Measurements from ENCODE around the gene RTEL1. TPM values are rescaled to one million over a fixed set of nuclear protein-coding genes. Genes with fewer than 3 reads are reported as not detected.

RTEL1 gene
- total RNA-seq, 1 experiment from 2014 or later, result 8.4 TPM

GRCh38 chr20:63737945-63738686 is 80.0 kb downstream of the RTEL1 start:
- in situ Hi-C loops (cut with HindIII; ENCODE audit: low pct_unique_long_range_greater_than_20kb, low sequenced_read_pairs), result no loop called here
- DNase-seq (ENCODE audit: low read depth, low spot score), result no peak

GRCh38 chr20:63738687-63739129 is 80.6 kb downstream of the RTEL1 start:
- in situ Hi-C loops (cut with HindIII; ENCODE audit: low pct_unique_long_range_greater_than_20kb, low sequenced_read_pairs), result no loop called here

GRCh38 chr20:63739130-63740069 is 81.3 kb downstream of the RTEL1 start, which contains the start of gene SLC2A4RG:
TSS of gene SLC2A4RG (plus strand) at chr20:63739776. CDS start at chr20:63739913, 137 bp downstream.
- DNase-seq (ENCODE audit: low read depth, low spot score), result peak; percentile 79
- in situ Hi-C loops (cut with HindIII; ENCODE audit: low pct_unique_long_range_greater_than_20kb, low sequenced_read_pairs), result no loop called here

More at GRCh38 chr20:63738687-63739129, 80.6 kb downstream of the RTEL1 start:
- no peak for DNase-seq (ENCODE audit: low read depth, low spot score)

- in situ Hi-C loops (cut with HindIII; ENCODE audit: low pct_unique_long_range_greater_than_20kb, low sequenced_read_pairs), result no loop called here
- DNase-seq (ENCODE audit: low read depth, low spot score), result no peak
Measured at GRCh38 chr20:63740070-63740626, 82.0 kb downstream of the RTEL1 start.

GRCh38 chr20:63740627-63741353 is 82.7 kb downstream of the RTEL1 start:
- in situ Hi-C loops (cut with HindIII; ENCODE audit: low pct_unique_long_range_greater_than_20kb, low sequenced_read_pairs), result no loop called here
- DNase-seq (ENCODE audit: low read depth, low spot score), result peak; percentile 74

- DNase-seq (ENCODE audit: low read depth, low spot score), result no peak
- in situ Hi-C loops (cut with HindIII; ENCODE audit: low pct_unique_long_range_greater_than_20kb, low sequenced_read_pairs), result no loop called here
Measured at GRCh38 chr20:63741354-63741675, 83.2 kb downstream of the RTEL1 start.

GRCh38 chr20:63741676-63742380 is 83.7 kb downstream of the RTEL1 start:
- in situ Hi-C loops (cut with HindIII; ENCODE audit: low pct_unique_long_range_greater_than_20kb, low sequenced_read_pairs), result no loop called here
- DNase-seq (ENCODE audit: low read depth, low spot score), result no peak

GRCh38 chr20:63742381-63743024 is 84.4 kb downstream of the RTEL1 start:
- DNase-seq (ENCODE audit: low read depth, low spot score), result no peak
- in situ Hi-C loops (cut with HindIII; ENCODE audit: low pct_unique_long_range_greater_than_20kb, low sequenced_read_pairs), result no loop called here

GRCh38 chr20:63743210-63743970 is 85.3 kb downstream of the RTEL1 start:
- DNase-seq (ENCODE audit: low read depth, low spot score), result no peak
- in situ Hi-C loops (cut with HindIII; ENCODE audit: low pct_unique_long_range_greater_than_20kb, low sequenced_read_pairs), result no loop called here

GRCh38 chr20:63744158-63744557 is 86.0 kb downstream of the RTEL1 start:
- in situ Hi-C loops (cut with HindIII; ENCODE audit: low pct_unique_long_range_greater_than_20kb, low sequenced_read_pairs), result no loop called here
- DNase-seq (ENCODE audit: low read depth, low spot score), result no peak

- in situ Hi-C loops (cut with HindIII; ENCODE audit: low pct_unique_long_range_greater_than_20kb, low sequenced_read_pairs), result no loop called here
- DNase-seq (ENCODE audit: low read depth, low spot score), result no peak
Measured at GRCh38 chr20:63744574-63745423, 86.7 kb downstream of the RTEL1 start.

- no peak for DNase-seq (ENCODE audit: low read depth, low spot score)
- in situ Hi-C loops (cut with HindIII; ENCODE audit: low pct_unique_long_range_greater_than_20kb, low sequenced_read_pairs), result no loop called here
Measured at GRCh38 chr20:63745424-63745805, 87.3 kb downstream of the RTEL1 start.
